Ishikawa (cell line): ENCODE results near the gene PGAM2.

Source experiments
- EP300 ChIP-seq: IDR thresholded peaks from 2 replicates; pipeline ENCODE4 v1.6.1; 2012; ENCODE audit warnings: borderline replicate concordance
- NFIC ChIP-seq: IDR thresholded peaks from 2 replicates; pipeline ENCODE4 v1.6.1; 2012

- TF ChIP-seq NFIC (no peak), EP300 (no peak)
These were observed 3.0 kb downstream of the PGAM2 start for GRCh38 chr7:44062180-44062902.
